ENCODE measurements around the gene SORBS1. TPM values are rescaled to one million over a fixed set of nuclear protein-coding genes. Genes with fewer than 3 reads are reported as not detected.

Gene SORBS1
- total RNA-seq, 2 experiments from 2014 or later, result 0.58 to 0.90 TPM

DNA sequence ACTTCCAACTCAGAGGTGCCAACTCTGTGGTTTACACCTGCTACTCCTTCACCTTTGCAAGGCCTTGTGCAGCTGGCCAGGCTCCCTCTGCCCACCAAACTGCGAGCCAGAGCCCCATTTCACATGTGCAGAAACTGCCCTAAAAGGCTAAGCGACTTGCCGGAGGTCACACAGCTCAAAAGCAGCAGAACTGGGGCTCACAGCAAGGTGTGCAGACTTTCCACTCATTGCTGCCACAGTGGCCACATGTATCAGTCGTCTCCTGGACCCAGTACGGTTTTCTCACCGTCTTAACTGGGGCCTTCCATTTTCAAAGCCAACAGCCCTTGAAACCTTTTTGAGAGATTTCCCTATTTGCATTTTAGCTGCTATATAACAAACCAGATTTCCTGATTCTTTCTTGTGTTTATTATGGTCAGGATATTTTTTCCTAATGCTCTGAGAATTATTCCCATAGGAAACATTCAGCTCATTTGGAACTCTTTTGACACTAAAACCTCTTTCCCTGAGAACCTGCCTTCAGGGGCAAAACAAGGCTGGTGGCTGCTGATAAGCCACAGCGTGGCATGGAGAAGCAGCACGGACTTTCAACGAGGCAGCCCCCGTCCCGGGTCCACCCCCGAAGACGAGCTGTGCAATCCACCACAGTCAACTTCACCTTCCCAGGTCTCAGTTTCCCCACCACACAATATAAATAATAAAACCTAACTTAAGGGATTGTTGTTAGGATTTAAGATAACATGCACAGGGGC, 29.9 kb downstream of the SORBS1 start:
- no peak for DNase-seq

DNA sequence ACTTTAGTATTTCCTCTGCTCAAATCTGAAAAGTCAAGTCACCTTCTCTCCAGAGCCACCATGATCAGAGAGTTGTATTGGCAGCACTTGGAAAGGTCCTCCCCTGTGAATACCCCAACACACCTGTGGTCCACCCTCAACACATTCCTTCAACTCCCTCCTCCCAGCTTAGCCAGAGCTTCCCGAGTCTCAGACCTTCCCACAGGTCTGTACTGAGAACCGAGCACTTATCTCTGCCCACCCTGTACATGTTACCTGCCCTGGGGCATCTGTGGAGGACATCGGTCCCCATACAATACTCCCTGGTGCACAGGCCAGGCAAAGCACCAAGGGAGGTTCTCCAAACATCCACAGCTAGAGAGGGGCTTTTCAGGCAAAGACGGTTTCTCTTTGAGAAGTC, 30.6 kb downstream of the SORBS1 start:
- Mint-ChIP-seq H3K27ac (no peak overlapping the region), H3K4me1 (no peaks in the 10 kb centered on the region), H3K36me3 (ENCODE audit: low read depth) (no peaks in the 10 kb centered on the region), H3K27me3 (peaks cover 3% of the 10 kb centered on the region), H3K4me3 (no peak overlapping the region), H3K9me3 (no peaks in the 10 kb centered on the region)
- ChIA-PET CTCF (interaction anchor here (1.1 to 1.7 kb wide), 2 partner anchors 8 to 163 kb away, joined by 3 to 4 read pairs; partner anchors contain the start of gene TCTN3), POLR2A (no interaction called here)
- no peak for DNase-seq

More for the DNA sequence above, 29.9 kb downstream of the SORBS1 start:
- Mint-ChIP-seq H3K9me3 (no peaks in the 10 kb centered on the region), H3K27ac (no peak overlapping the region), H3K4me1 (no peaks in the 10 kb centered on the region), H3K27me3 (peaks cover 3% of the 10 kb centered on the region), H3K4me3 (no peak overlapping the region), H3K36me3 (ENCODE audit: low read depth) (no peaks in the 10 kb centered on the region)
- ChIA-PET CTCF (no interaction called here), POLR2A (no interaction called here)

DNA sequence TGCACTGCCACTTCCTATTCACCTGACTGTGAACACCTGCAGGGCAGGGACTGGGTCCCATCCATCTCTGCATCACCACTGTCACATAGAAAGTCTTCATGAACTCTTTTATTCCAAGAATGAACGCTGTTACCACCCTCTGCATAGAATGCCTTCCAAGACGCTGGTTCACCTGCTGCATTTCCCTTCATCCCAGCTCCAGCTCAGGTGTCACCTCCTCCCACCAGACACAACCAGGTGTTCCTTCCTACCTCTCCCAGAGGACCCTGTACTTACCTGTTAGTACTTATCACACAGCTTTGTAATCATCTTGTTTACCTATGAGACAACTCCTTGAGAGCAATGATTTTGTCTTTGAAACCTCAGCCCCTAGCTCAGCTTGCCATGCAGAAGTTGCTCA, 31.1 kb downstream of the SORBS1 start:
- CTCF ChIA-PET, result interaction anchor here (1.1 to 1.7 kb wide), 2 partner anchors 9 to 164 kb away, joined by 3 to 4 read pairs; partner anchors contain the start of gene TCTN3
- no peaks in the 10 kb centered on the region for H3K36me3 Mint-ChIP-seq (ENCODE audit: low read depth)
- DNase-seq, result no peak
- H3K4me1 Mint-ChIP-seq, result no peaks in the 10 kb centered on the region
- POLR2A ChIA-PET, result no interaction called here
- no peaks in the 10 kb centered on the region for H3K9me3 Mint-ChIP-seq
- H3K4me3 Mint-ChIP-seq, result no peak overlapping the region
- H3K27me3 Mint-ChIP-seq, result peaks cover 3% of the 10 kb centered on the region
- no peak overlapping the region for H3K27ac Mint-ChIP-seq

DNA sequence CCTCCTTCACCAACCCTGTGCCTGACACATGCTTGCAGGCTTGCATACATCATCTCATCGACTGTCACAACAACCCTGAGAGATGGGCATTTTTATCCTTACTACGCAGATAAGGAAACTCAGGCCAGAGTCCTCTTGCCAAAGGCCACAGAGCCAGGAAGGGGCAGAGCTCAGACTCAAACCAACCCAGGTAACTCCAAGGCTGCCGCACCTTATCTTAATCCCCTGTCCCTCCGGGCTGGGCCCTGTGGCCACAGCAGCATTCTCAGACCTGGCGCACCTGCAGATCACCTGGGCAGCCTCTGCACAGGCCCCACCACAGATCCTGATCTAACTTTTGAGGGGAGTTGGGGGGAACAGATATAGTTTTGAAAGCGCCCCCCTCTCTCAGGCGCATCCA, 35.1 kb downstream of the SORBS1 start:
- DNase-seq, result no peak
- Mint-ChIP-seq H3K4me3 (no peak overlapping the region), H3K9me3 (no peaks in the 10 kb centered on the region), H3K4me1 (no peaks in the 10 kb centered on the region), H3K36me3 (ENCODE audit: low read depth) (no peaks in the 10 kb centered on the region), H3K27ac (no peak overlapping the region), H3K27me3 (peaks cover 3% of the 10 kb centered on the region)
- ChIA-PET POLR2A (no interaction called here), CTCF (no interaction called here)

DNA sequence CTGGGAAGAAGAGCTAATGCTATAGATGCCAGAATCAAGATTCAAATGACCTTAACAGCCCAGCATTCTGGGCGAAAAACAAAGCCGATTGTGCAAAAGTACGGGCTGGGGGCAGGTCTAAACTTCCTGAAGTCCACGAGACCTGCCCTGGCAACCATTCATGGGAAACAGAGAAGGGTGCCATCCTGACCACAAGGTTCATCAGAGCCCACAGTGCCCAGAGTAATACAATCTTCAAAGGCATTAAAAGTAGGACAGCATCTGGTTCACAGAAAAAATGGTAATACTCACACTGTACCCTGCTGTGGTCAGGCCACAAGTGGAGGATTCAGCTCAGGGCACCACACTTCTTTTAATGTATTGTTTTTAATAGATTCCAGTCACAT, 36.1 kb downstream of the SORBS1 start:
- Mint-ChIP-seq H3K9me3 (no peaks in the 10 kb centered on the region), H3K27me3 (no peaks in the 10 kb centered on the region), H3K36me3 (ENCODE audit: low read depth) (no peaks in the 10 kb centered on the region), H3K27ac (no peak overlapping the region), H3K4me3 (no peak overlapping the region), H3K4me1 (no peaks in the 10 kb centered on the region)
- DNase-seq, result no peak
- ChIA-PET CTCF (no interaction called here), POLR2A (no interaction called here)

DNA sequence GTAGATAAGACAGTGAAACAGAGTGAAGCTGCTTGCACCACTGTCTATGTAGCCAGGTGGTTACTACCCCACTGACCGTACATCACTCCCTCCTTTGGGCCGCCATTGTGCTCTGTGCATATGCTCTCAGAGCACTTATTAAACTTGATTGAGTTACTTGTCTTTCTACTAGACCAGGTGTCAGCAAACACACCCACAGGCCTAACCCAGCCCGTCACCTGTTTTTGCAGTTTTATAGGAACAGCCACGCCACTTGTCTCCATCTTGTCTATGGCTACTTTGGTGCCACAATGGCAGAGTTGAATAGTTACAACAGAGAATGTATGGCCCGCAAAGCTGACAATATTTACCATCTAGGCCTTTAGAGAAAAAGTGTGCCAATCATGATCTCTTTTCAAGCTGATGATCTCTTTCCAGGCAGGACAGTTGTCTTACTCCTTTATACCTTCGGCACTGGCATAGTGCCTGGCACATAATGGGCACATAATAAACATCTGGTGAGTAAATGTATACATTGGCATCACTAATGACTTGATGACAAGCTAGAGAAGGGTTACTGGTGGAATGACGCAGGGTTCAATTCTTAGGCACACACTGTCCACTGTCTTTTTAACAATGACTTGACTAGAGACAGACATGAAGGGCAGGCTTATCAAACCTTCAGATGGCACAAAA, 36.7 kb downstream of the SORBS1 start:
- no peaks in the 10 kb centered on the region for H3K9me3 Mint-ChIP-seq
- no peak for DNase-seq
- CTCF ChIA-PET, result no interaction called here
- H3K27ac Mint-ChIP-seq, result no peak overlapping the region
- H3K4me1 Mint-ChIP-seq, result no peaks in the 10 kb centered on the region
- no peaks in the 10 kb centered on the region for H3K36me3 Mint-ChIP-seq (ENCODE audit: low read depth)
- H3K27me3 Mint-ChIP-seq, result no peaks in the 10 kb centered on the region
- H3K4me3 Mint-ChIP-seq, result no peak overlapping the region
- POLR2A ChIA-PET, result no interaction called here

DNA sequence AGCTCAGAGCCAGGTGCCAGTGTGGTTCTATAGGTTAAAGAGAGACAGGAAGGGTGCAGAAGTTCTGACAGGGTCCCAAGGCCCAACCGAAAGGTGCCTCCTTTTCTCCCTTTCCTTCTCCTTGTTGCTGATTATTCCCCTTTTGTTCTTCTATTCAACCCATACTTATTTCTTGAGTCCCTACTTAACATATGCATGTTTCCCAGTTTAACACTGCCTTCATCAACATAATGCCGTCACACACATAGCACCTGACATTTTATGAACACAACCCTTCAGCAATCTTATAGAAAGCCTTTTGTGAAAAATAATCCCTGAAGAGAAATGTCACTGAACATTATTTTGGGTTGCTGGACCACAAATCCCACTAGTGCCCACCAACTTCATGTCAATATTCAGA, 39.1 kb downstream of the SORBS1 start:
- Mint-ChIP-seq H3K9me3 (no peaks in the 10 kb centered on the region), H3K4me1 (no peaks in the 10 kb centered on the region), H3K4me3 (no peak overlapping the region), H3K27me3 (no peaks in the 10 kb centered on the region), H3K36me3 (ENCODE audit: low read depth) (no peaks in the 10 kb centered on the region), H3K27ac (no peak overlapping the region)
- POLR2A ChIA-PET, result no interaction called here
- no peak for DNase-seq
- CTCF ChIA-PET, result no interaction called here

DNA sequence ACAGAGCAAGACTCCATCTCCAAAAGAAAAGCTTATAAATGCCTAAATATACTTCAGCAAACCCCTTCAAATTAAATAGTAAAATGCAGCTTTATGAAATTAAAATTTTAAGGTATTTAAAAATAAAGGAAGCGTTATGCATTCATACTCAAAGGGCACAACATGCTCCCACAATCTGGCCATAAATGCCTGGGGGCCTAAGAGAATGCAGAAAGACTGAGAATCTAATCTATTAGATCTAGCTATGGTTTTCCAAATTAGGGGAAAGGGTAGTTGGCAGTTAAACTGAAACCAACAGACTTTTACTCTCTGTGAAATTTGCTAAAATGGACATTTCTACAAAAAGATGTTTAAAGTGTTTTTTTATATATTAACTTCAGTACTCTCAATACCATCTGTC, 40.6 kb downstream of the SORBS1 start:
- no peak overlapping the region for H3K4me3 Mint-ChIP-seq
- no peak overlapping the region for H3K27ac Mint-ChIP-seq
- H3K4me1 Mint-ChIP-seq, result no peaks in the 10 kb centered on the region
- POLR2A ChIA-PET, result interaction anchor here (0.6 kb wide), 1 partner anchor 137 kb away, joined by 3 read pairs; no protein-coding TSS in a partner anchor
- no peaks in the 10 kb centered on the region for H3K27me3 Mint-ChIP-seq
- CTCF ChIA-PET, result no interaction called here
- DNase-seq, result no peak
- H3K36me3 Mint-ChIP-seq (ENCODE audit: low read depth), result no peaks in the 10 kb centered on the region
- no peaks in the 10 kb centered on the region for H3K9me3 Mint-ChIP-seq

DNA sequence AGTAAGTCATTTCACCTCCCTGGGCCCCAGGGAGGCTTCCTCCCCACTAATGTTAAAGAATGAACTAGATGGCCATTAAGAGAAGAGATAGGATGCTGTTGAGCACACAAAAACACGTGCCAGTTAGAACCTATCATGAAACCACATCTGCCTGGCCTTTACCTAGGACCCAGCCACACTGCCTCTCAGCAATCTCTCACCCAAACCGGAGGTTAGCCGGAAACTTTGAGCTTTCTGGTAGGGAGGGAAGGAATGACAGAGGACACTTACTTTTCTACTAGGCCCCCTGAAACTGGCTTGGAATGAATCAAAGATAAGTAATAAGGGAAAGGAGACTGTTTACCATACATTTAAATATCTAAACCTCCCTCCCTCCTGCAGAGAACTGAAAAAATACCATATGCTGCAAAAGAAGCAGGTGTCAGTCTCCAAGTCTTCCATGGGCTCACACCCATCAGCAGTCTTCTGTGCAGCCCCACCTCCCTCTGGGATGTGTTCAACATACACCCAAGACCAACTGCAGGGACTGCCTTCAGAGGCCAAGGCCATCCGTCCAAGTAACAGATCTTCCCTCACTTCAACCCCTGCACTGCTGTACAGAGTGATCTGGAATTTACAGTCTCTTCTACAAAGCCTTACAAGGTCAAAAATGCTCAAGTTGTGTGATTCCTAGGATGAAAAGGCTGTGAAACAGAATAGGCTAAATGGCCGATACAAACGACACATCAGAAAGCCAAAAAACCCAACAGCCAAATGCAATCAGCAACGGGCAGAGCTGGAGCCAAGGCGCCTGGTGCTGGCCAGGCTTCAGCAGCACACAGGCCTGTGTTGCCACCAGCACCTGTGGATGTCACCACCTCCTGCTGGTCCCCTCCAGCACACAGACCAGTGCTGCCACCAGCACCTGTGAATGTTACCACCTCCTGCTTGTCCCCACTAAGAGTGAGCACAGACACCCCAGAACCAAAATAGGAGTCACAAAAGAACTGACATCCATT, 42.4 kb downstream of the SORBS1 start:
- no peaks in the 10 kb centered on the region for H3K9me3 Mint-ChIP-seq
- ChIA-PET CTCF (no interaction called here), POLR2A (no interaction called here)
- peaks cover 4% of the 10 kb centered on the region for H3K4me1 Mint-ChIP-seq
- H3K27ac Mint-ChIP-seq, result no peak overlapping the region
- H3K36me3 Mint-ChIP-seq (ENCODE audit: low read depth), result no peaks in the 10 kb centered on the region
- no peak for DNase-seq
- H3K27me3 Mint-ChIP-seq, result no peaks in the 10 kb centered on the region
- H3K4me3 Mint-ChIP-seq, result no peak overlapping the region

DNA sequence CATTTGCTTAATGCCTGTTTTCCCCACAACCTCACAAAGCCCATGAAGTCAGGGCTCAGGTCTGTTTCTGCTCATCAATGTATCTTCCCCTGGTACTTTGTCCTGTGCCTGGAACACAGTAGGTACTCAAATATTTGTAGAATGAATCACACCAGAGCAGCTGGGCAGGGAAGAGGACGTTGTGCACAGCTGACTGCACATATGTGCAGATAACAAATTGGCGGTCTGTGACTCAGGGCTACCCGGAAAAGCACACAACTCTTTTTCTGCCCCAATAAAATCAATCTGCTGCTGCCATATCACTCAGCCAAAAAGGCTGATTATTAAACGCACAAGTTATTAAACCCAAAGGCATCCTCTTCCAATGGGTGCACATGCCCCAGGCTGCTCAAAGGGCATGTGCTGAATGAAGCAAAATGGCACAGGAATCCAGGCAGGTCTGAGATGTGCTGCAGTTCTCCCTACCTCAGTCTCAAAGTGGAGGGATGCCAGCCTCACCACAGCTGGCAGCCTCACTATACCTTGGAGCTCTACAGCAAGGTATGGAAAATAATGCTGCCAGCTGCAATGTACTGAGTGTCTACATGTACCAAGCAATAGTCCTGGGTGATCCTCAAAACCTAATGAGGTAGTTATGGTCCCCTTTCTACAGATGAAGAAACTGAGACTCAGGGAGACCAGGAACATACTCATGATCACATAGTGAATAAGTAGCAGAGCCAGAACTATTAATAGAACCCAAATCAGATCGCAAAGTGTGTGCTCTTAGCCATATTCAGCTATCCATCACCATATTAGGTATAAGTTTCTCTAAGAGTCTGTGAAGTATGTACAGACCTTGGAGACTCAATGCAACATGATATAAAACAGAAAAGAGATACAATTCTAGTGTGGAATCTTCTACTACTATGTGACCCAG, 43.4 kb downstream of the SORBS1 start:
- no peaks in the 10 kb centered on the region for H3K27me3 Mint-ChIP-seq
- ChIA-PET CTCF (no interaction called here), POLR2A (no interaction called here)
- no peaks in the 10 kb centered on the region for H3K36me3 Mint-ChIP-seq (ENCODE audit: low read depth)
- DNase-seq, result no peak
- no peak overlapping the region for H3K27ac Mint-ChIP-seq
- H3K4me3 Mint-ChIP-seq, result no peak overlapping the region
- H3K4me1 Mint-ChIP-seq, result peaks cover 4% of the 10 kb centered on the region
- H3K9me3 Mint-ChIP-seq, result no peaks in the 10 kb centered on the region

DNA sequence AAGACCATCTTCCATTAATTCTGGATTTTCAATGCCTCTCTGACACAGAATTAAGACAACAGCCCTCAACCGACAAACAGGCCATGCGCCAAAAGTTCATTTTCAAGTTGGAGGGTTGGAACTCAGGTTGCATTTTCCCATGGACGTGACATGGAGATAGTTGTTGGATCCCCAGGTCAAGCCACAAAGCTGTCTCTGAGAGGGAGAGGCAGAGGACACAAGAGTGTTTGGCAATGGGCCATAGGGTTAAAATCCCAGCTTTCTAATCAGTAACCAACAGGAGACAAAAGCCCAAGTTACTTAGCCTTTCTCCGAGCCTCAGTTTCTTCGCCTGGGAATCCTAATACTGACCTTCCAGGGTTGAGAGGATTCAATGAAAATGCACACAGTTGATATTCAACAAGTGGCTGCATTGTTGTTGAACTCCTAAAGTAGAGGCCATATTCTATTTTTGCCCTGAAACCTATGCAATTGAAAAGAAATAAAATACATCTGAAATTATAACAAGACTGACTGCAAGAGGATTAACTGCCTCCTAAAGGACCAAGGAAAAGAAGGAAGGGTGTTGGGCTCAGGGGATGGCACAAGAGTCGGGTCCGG, 44.3 kb downstream of the SORBS1 start:
- H3K27me3 Mint-ChIP-seq, result no peaks in the 10 kb centered on the region
- H3K9me3 Mint-ChIP-seq, result no peaks in the 10 kb centered on the region
- ChIA-PET CTCF (no interaction called here), POLR2A (no interaction called here)
- no peak overlapping the region for H3K27ac Mint-ChIP-seq
- no peaks in the 10 kb centered on the region for H3K36me3 Mint-ChIP-seq (ENCODE audit: low read depth)
- DNase-seq, result no peak
- H3K4me3 Mint-ChIP-seq, result no peak overlapping the region
- H3K4me1 Mint-ChIP-seq, result peaks cover 4% of the 10 kb centered on the region

DNA sequence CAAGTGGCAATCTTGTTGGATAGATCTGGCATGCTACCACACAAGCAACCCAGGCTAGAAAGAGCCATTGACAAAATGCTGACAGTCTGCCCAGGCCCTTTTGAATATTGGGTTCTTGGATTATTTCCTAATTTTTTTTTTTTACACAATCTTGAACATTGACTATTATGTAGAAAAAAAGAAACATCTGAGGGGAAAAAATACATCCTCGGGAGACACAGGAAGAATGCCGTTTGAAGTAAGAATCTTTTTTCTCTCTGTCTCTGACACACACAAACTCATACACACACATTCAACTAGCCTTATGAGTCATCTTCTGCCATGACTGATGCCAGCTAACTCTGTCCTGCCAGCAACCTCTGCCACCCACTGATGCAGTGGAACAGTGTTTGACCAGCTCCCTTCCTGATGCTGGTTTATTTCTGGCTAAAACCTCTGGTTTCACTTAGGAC, 47.2 kb downstream of the SORBS1 start:
- ChIA-PET CTCF (no interaction called here), POLR2A (no interaction called here)
- Mint-ChIP-seq H3K36me3 (ENCODE audit: low read depth) (no peaks in the 10 kb centered on the region), H3K4me3 (no peak overlapping the region), H3K9me3 (no peaks in the 10 kb centered on the region), H3K27me3 (peaks cover 1% of the 10 kb centered on the region), H3K27ac (no peak overlapping the region), H3K4me1 (peaks cover 4% of the 10 kb centered on the region)
- no peak for DNase-seq

All from activated CD4-positive, alpha-beta memory T cell treated with anti-CD3 and anti-CD28 coated beads, Interleukin-2, amount 10 ng/mL, durations not matched to agents 7 days and 5 days (primary cell).